Ovary (tissue), 9 donors: Measurements from ENCODE around the gene TMEM45A. TPM values are rescaled to one million over a fixed set of nuclear protein-coding genes. Genes with fewer than 3 reads are reported as not detected.

Experiments
- DNase-seq, 5 donors: peaks; one replicate each; pipeline ENCODE4 v3.0.0-alpha.2; 2019 to 2020
- H3K27ac ChIP-seq, 2 donors: fragments of 200-600 bp; one replicate each; pipeline versions ENCODE4 v1.5.1 to v1.8.0; 2019 to 2022
- H3K27me3 ChIP-seq: fragments of 200-600 bp; one replicate; pipeline ENCODE4 v1.8.0; 2022
- H3K36me3 ChIP-seq: fragments of 200-600 bp; sonication (generic); one replicate; pipeline ENCODE4 v1.5.1; 2019
- H3K4me1 ChIP-seq: one replicate; pipeline ENCODE4 v1.8.1; 2013; ENCODE audit warnings: mild to moderate bottlenecking, moderate library complexity; ENCODE audit not compliant: insufficient read depth
- H3K4me3 ChIP-seq: fragments of 200-600 bp; sonication (generic); one replicate; pipeline ENCODE4 v1.5.1; 2017
- H3K9me3 ChIP-seq, 2 donors: fragments of 200-600 bp in 1 of 2; sonication (generic) in 1 of 2; one replicate each; pipeline versions ENCODE4 v1.5.1 to v1.8.1; 2013 to 2019; ENCODE audit warnings: mild to moderate bottlenecking in 1 of 2, moderate library complexity in 1 of 2
- EP300 ChIP-seq: sonication (generic); formaldehyde crosslinking; IDR thresholded peaks from one replicate; pipeline ENCODE4 v1.6.1; 2017; ENCODE audit warnings: antibody characterized with exemption
- POLR2A ChIP-seq: fragments of 450-650 bp; IDR thresholded peaks from one replicate; pipeline ENCODE4 v1.6.1; 2017; ENCODE audit warnings: antibody characterized with exemption, mild to moderate bottlenecking, moderate library complexity
- WGBS, 3 donors: extraction: QIAGEN DNeasy Blood & Tissue Kit in 1 of 3; methylation state at CpG; one replicate each; pipeline versions ENCODE4 v1.1.5 to v1.1.7; 2013 to 2017; 5-methylcytosine and 5-hydroxymethylcytosine counted together
- intact Hi-C, 4 donors: fragments of 100-400 bp; cut with DNase I; formaldehyde crosslinking; loops; one replicate each; pipeline versions ENCODE4 v1.11.0 to v1.15.1; 2022 to 2023
- polyA plus RNA-seq, 2 donors: library from polyadenylated mRNA; stranded (reverse); fragments of 200-250 nt in 1 of 2; fragments of 350-450 nt in 1 of 2; fragmentation: Illumina TruSeq in 1 of 2; extraction: RNeasy Lipid Tissue Mini Kit (QIAGEN cat#74804) in 1 of 2; gene quantifications; one replicate each; pipeline ENCODE4 v1.2.3, GENCODE V29; 2013 to 2014
- total RNA-seq, 7 donors: library from RNA; depleted of rRNA in 2 of 7; stranded (reverse); fragments of >200 nt in 2 of 7; fragmentation: NEBNext Ultra II Directional in 3 of 7; extraction: Animal tissue kit (Norgen Biotek cat#: 25700) in 3 of 7; gene quantifications; one replicate each; pipeline versions ENCODE4 v1.1.0 to v1.2.4, GENCODE V29; 2016 to 2023
- TF ChIP-seq, protein P1 (sequence below), 3 donors: fragments of 450-650 bp in 2 of 3; fragments of 200-600 bp in 1 of 3; IDR thresholded peaks; one replicate each; pipeline versions ENCODE4 v1.5.1 to v1.8.0; 2016 to 2022; ENCODE audit warnings: antibody characterized with exemption in 3 of 3, mild to moderate bottlenecking in 1 of 3
- donor health status: DM: no; HTN: no; CAD: no; lungs with moderate emphysema.
- donor health status: DM: no; HTN: no; CAD: no.
- donor health status: Bipolar disorder and iron deficiency.
- donor health status: DM: yes; HTN: yes; CAD: no.
- donor health status: DM: no; HTN: no; CAD: no.
- donor health status: DM: yes; HTN: yes; CAD: no.

Gene TMEM45A
- total and polyA plus RNA-seq, 9 donors = 6.1 to 72.0 (median 9.1) TPM

DNA sequence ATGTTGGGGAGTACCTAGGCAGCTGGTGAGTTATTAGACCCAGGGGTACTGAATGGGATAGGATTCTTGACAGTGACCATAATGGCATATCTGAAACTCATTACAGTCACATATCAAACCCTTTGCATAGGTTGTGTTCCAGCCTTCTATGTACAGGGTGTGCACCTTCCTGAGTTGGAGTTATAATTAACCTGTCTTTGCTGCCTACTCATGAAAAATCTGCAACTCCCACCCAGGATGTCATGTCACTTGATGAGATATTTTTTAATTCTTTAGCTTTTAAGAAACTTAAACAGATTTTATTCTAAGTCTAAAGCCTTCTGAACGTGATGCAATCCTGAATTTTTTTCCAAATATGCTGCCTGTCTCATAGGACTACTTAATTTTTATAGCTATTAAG is 95.8 kb downstream of the TMEM45A start:
- no peaks in the 10 kb centered on the region for H3K4me1 ChIP-seq
- H3K4me3 ChIP-seq = no peak overlapping the region
- TF ChIP-seq POLR2A (no peak), EP300 (no peak)
- TF ChIP-seq, protein P1, sequence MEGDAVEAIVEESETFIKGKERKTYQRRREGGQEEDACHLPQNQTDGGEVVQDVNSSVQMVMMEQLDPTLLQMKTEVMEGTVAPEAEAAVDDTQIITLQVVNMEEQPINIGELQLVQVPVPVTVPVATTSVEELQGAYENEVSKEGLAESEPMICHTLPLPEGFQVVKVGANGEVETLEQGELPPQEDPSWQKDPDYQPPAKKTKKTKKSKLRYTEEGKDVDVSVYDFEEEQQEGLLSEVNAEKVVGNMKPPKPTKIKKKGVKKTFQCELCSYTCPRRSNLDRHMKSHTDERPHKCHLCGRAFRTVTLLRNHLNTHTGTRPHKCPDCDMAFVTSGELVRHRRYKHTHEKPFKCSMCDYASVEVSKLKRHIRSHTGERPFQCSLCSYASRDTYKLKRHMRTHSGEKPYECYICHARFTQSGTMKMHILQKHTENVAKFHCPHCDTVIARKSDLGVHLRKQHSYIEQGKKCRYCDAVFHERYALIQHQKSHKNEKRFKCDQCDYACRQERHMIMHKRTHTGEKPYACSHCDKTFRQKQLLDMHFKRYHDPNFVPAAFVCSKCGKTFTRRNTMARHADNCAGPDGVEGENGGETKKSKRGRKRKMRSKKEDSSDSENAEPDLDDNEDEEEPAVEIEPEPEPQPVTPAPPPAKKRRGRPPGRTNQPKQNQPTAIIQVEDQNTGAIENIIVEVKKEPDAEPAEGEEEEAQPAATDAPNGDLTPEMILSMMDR (IDR thresholded peaks at IDR 0.05) = no peak
- no peaks in the 10 kb centered on the region for H3K9me3 ChIP-seq
- no peaks in the 10 kb centered on the region for H3K36me3 ChIP-seq
- intact Hi-C loops = no loop called here
- no peaks in the 10 kb centered on the region for H3K27me3 ChIP-seq
- H3K27ac ChIP-seq = no peak overlapping the region
- DNase-seq = no peak
- 77 to 86% (median 80%) methylated on average over 1 of the region's 1 CpG for WGBS, 3 donors

DNA sequence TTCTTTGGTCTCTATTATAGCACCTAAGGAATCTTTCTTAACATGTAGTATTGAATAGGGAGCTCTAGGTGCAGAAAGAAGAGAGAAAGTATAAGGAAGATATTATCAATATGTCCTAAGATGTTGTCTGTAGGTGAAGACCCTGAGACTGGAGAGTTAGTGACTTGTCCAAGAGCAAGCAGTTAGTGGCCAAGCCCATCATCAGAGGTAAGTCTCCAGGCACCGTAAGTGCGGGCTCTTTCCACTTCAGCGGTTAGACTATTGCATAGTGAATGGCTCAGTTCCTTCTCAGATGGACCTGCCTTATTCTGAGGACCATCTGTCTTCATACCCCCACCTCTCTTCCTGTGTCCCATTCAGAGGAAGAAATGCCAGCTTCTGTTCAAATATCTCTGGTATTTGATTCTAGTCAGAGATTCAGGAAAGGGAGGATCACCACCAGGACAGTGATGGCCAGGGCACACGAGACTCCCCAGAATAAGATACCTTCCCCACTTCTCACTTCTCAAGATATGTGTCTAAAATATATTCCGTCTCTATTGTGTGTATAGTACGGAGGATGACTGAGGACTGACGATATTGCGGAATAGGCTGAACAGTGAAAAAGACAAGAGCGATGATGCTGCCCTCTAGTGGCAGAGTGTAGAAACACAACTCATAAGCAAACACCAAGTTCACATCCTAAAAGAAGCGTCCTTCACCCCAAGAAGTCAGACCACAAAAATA is 97.9 kb downstream of the TMEM45A start:
- Histone ChIP-seq H3K36me3 (no peaks in the 10 kb centered on the region), H3K4me1 (no peaks in the 10 kb centered on the region), H3K9me3 (no peaks in the 10 kb centered on the region), H3K27me3 (no peaks in the 10 kb centered on the region), H3K4me3 (no peak overlapping the region), H3K27ac (no peak overlapping the region)
- intact Hi-C loops = loop anchor here in 2 of 4 donors (5.0 to 10.0 kb wide), 3 partner anchors 128 to 765 kb away; no protein-coding TSS in a partner anchor
- WGBS, 3 donors = 24 to 31% (median 24%) methylated on average over 10 of the region's 10 CpGs
- TF ChIP-seq EP300 (no peak), POLR2A (no peak)
- TF ChIP-seq, protein P1 (IDR thresholded peaks at IDR 0.05) = peak; percentile 68 to 78 (median 71)
- DNase-seq = peak in 4 of 5 donors; percentile 38 to 75 (median 44)

DNA sequence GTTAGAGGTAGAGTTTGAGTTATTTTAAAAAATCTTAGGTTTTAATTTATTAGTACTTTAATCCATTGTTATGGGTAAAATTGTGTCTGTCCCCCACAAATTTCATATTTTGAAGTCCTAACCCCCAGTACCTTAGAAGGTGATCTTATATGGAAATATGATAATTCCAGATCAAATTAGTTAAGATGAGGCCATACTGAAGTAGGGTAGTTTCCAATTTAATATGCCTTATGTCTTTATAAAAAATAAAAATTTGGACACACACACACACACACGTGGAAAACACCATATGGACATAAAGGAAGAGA is 98.4 kb downstream of the TMEM45A start:
- Histone ChIP-seq H3K4me1 (no peaks in the 10 kb centered on the region), H3K27me3 (no peaks in the 10 kb centered on the region), H3K4me3 (no peak overlapping the region), H3K9me3 (no peaks in the 10 kb centered on the region), H3K27ac (no peak overlapping the region), H3K36me3 (no peaks in the 10 kb centered on the region)
- WGBS, 3 donors = 14 to 36% (median 15%) methylated on average over 1 of the region's 1 CpG
- intact Hi-C loops = loop anchor here in 2 of 4 donors (5.0 to 10.0 kb wide), 3 partner anchors 128 to 766 kb away; no protein-coding TSS in a partner anchor
- DNase-seq = no peak
- TF ChIP-seq, protein P1 (IDR thresholded peaks at IDR 0.05) = no peak
- TF ChIP-seq EP300 (no peak), POLR2A (no peak)

DNA sequence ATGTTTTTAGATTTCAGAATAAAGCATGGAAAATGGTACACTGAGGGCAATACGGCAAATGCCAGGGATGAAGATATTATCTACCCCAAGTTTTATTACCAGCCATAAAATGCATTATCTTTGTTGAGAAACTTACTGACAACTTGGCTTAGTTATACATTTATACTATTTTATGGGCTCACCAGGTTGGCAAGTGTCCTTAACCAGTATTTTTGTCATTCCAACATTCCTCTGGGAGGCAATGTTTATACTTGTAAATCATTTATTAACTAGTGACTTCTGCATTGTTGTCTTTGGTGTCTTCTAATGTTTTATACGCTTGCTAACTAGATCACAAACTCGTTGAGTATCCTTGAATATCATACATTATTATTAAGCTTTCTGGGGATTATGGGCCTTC is 99.0 kb downstream of the TMEM45A start:
- DNase-seq = no peak
- Histone ChIP-seq H3K36me3 (no peaks in the 10 kb centered on the region), H3K4me1 (no peaks in the 10 kb centered on the region), H3K9me3 (no peaks in the 10 kb centered on the region), H3K27ac (no peak overlapping the region), H3K4me3 (no peak overlapping the region), H3K27me3 (no peaks in the 10 kb centered on the region)
- TF ChIP-seq POLR2A (no peak), EP300 (no peak)
- TF ChIP-seq, protein P1 (IDR thresholded peaks at IDR 0.05) = no peak
- intact Hi-C loops = loop anchor here in 2 of 4 donors (5.0 to 10.0 kb wide), 3 partner anchors 129 to 767 kb away; no protein-coding TSS in a partner anchor
- WGBS, 3 donors = 54 to 62% (median 57%) methylated on average over 3 of the region's 3 CpGs
